Tibial nerve (tissue), 4 donors: Measurements from ENCODE around the gene PDE6D.

ENCODE experiments used
- EP300 ChIP-seq, 2 donors: sonication (generic); formaldehyde crosslinking; IDR thresholded peaks; one replicate each; pipeline ENCODE4 v1.6.1; 2017; ENCODE audit warnings: antibody characterized with exemption in 2 of 2, mild to moderate bottlenecking in 1 of 2
- POLR2A ChIP-seq, 2 donors: fragments of 450-650 bp; IDR thresholded peaks; one replicate each; pipeline ENCODE4 v1.6.1; 2017; ENCODE audit warnings: antibody characterized with exemption in 2 of 2, mild to moderate bottlenecking in 2 of 2, moderate library complexity in 2 of 2
- TF ChIP-seq, protein P1 (sequence below), 5 experiments: fragments of 200-600 bp in 3 of 5; fragments of 450-650 bp in 2 of 5; sonication (generic) in 3 of 5; IDR thresholded peaks; one replicate each; pipeline ENCODE4 v1.5.1; 2016 to 2019; ENCODE audit warnings: antibody characterized with exemption in 5 of 5, mild to moderate bottlenecking in 3 of 5, moderate library complexity in 2 of 5

DNA sequence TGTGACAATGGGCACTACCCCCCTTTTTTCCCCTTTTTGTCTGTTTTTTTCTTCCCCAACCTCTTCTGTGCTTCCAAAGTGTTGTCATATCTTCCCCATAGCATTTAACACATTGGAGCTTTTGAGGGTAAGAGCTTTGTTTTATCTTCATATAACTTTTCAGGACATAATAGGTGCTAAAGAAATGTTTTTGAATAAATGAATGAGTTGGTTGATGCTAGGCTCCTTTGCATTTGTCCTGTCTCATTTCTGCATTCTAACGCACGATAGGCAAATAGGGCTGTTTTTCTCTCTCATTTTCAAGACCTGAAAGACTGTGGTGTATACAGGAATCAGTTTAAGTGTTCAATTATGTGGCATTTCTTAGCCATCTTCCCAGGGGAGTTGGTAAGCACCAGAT is 4.3 kb upstream of the PDE6D start:
- no peak for TF ChIP-seq POLR2A (IDR thresholded peaks at IDR 0.05)
- TF ChIP-seq, protein P1, sequence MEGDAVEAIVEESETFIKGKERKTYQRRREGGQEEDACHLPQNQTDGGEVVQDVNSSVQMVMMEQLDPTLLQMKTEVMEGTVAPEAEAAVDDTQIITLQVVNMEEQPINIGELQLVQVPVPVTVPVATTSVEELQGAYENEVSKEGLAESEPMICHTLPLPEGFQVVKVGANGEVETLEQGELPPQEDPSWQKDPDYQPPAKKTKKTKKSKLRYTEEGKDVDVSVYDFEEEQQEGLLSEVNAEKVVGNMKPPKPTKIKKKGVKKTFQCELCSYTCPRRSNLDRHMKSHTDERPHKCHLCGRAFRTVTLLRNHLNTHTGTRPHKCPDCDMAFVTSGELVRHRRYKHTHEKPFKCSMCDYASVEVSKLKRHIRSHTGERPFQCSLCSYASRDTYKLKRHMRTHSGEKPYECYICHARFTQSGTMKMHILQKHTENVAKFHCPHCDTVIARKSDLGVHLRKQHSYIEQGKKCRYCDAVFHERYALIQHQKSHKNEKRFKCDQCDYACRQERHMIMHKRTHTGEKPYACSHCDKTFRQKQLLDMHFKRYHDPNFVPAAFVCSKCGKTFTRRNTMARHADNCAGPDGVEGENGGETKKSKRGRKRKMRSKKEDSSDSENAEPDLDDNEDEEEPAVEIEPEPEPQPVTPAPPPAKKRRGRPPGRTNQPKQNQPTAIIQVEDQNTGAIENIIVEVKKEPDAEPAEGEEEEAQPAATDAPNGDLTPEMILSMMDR (IDR thresholded peaks at IDR 0.05), result no peak
- TF ChIP-seq EP300 (IDR thresholded peaks at IDR 0.05), result no peak
